GM12891 (cell line): ENCODE measurements around the gene MICAL3.

Source experiments
- PAX5 ChIP-seq: IDR thresholded peaks from 2 replicates; pipeline ENCODE4 v1.6.1; 2011; ENCODE audit warnings: low read length, moderate library complexity, mild to moderate bottlenecking; ENCODE audit not compliant: insufficient read depth, severe bottlenecking
- POLR2A ChIP-seq: IDR thresholded peaks from 2 replicates; pipeline ENCODE4 v1.6.1; 2011; ENCODE audit warnings: low read depth, low read length, control low read depth
- POLR2AphosphoS5 ChIP-seq: IDR thresholded peaks from 2 replicates; pipeline ENCODE4 v1.6.1; 2011; ENCODE audit warnings: low read depth, low read length, control low read depth
- POU2F2 ChIP-seq: IDR thresholded peaks from 2 replicates; pipeline ENCODE4 v1.6.1; 2011; ENCODE audit warnings: low read depth, mild to moderate bottlenecking, control low read depth, low read length, moderate library complexity
- SPI1 ChIP-seq: IDR thresholded peaks from 2 replicates; pipeline ENCODE4 v1.6.1; 2011; ENCODE audit warnings: low read depth, low read length, control low read depth
- TAF1 ChIP-seq: IDR thresholded peaks from 2 replicates; pipeline ENCODE4 v1.6.1; 2011; ENCODE audit warnings: low read depth, low read length, control low read depth

DNA sequence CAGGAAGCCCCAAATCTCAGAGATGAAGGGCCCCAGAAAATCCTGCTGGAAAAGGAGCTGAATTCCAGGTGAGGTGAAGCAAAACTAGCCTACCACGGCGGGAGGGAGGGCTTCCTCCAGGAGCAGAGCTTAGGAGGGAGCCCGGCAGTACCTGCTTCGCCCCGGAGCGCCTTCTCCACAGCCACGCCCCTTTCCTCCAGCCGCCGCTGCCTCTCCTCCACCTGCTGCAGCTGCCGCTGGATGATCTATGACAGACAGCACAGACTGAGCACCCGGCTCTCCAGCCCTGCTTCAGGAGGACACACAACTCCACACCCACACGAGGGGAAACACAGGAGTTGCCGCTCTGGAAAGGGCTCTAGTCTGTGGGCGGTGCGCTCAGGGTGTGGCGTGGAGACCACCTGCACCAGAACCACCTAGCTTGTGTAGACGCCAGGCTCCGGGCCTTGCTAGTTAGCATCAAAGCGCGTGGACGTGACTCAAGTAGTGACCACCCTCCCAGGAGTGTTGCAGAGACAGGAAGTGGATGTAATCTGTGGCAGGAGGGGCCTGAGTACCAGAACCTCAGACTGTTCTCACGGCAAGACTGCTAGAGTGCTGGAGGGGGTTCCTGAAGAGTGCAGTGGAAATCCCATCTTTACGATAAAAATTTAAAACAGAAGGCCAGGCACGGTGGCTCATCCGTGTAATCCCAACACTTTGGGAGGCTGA, 215.5 kb downstream of the MICAL3 start:
- TF ChIP-seq POLR2A (0 out of 2 replicates have a peak, but pooled peaks have one; percentile 30), POLR2AphosphoS5 (no peak), SPI1 (no peak), TAF1 (no peak), PAX5 (no peak), POU2F2 (no peak)
